ENCODE data around the gene RALY. TPM values are rescaled to one million over a fixed set of nuclear protein-coding genes. Genes with fewer than 3 reads are reported as not detected.

The RALY gene
- total and polyA plus RNA-seq, 3 donors from 2014 or later = 184 to 247 (median 224) TPM

- intact Hi-C loops (cut with DNase I; ENCODE audit: low total_unique reads) = loop anchor here (10.0 kb wide), 1 partner anchor 215 kb away; no protein-coding TSS in a partner anchor
- H3K9me3 ChIP-seq = no peaks in the 10 kb centered on the region
- H3K4me1 ChIP-seq = peaks cover 9% of the 10 kb centered on the region
- no peak for DNase-seq
- H3K27me3 ChIP-seq = no peaks in the 10 kb centered on the region
- H3K36me3 ChIP-seq (ENCODE audit: low read depth, missing control alignments) = no peaks in the 10 kb centered on the region
- H3K27ac ChIP-seq = no peak overlapping the region
- 97 to 98% methylated on average over 6 of the region's 6 CpGs for WGBS, 2 donors
- H3K4me3 ChIP-seq = no peak overlapping the region
- TF ChIP-seq POLR2A (IDR thresholded peaks at IDR 0.05) (no peak), CTCF (IDR thresholded peaks at IDR 0.05) (no peak)
These were observed 86.1 kb downstream of the RALY start for GRCh38 chr20:34079818-34080217.

- 85 to 88% methylated on average over 7 to 8 of the region's 8 CpGs for WGBS, 2 donors
These were observed 88.6 kb downstream of the RALY start for GRCh38 chr20:34082232-34082887.

GRCh38 chr20:34083137-34083536 is 89.4 kb downstream of the RALY start:
- WGBS, 2 donors = 52 to 54% methylated on average over 5 to 7 of the region's 7 CpGs
- no peak for TF ChIP-seq CTCF (IDR thresholded peaks at IDR 0.05)
- TF ChIP-seq POLR2A (IDR thresholded peaks at IDR 0.05) = no peak
- Histone ChIP-seq H3K36me3 (ENCODE audit: low read depth, missing control alignments) (no peaks in the 10 kb centered on the region), H3K27me3 (no peaks in the 10 kb centered on the region), H3K4me3 (no peak overlapping the region), H3K9me3 (no peaks in the 10 kb centered on the region), H3K4me1 (peaks cover 9% of the 10 kb centered on the region), H3K27ac (peak overlapping the region in 1 of 2 donors; percentile 26)
- intact Hi-C loops (cut with DNase I; ENCODE audit: low total_unique reads) = no loop called here
- peak; percentile 77 for DNase-seq

More at GRCh38 chr20:34082232-34082887, 88.6 kb downstream of the RALY start:
- no peaks in the 10 kb centered on the region for H3K9me3 ChIP-seq
- intact Hi-C loops (cut with DNase I; ENCODE audit: low total_unique reads) = no loop called here
- no peak overlapping the region for H3K4me3 ChIP-seq
- no peaks in the 10 kb centered on the region for H3K27me3 ChIP-seq
- H3K36me3 ChIP-seq (ENCODE audit: low read depth, missing control alignments) = no peaks in the 10 kb centered on the region
- H3K27ac ChIP-seq = peak overlapping the region in 1 of 2 donors; percentile 26
- no peak for DNase-seq
- H3K4me1 ChIP-seq = peaks cover 9% of the 10 kb centered on the region
- TF ChIP-seq CTCF (IDR thresholded peaks at IDR 0.05) (no peak), POLR2A (IDR thresholded peaks at IDR 0.05) (no peak)

- peak overlapping the region in 1 of 2 donors; percentile 26 for H3K27ac ChIP-seq
- no peaks in the 10 kb centered on the region for H3K36me3 ChIP-seq (ENCODE audit: low read depth, missing control alignments)
- peaks cover 9% of the 10 kb centered on the region for H3K4me1 ChIP-seq
- H3K27me3 ChIP-seq = no peaks in the 10 kb centered on the region
- TF ChIP-seq POLR2A (IDR thresholded peaks at IDR 0.05) (no peak), CTCF (IDR thresholded peaks at IDR 0.05) (no peak)
- 86 to 89% methylated on average over 2 of the region's 2 CpGs for whole genome bisulfite sequencing, 2 donors
- no peaks in the 10 kb centered on the region for H3K9me3 ChIP-seq
- DNase-seq = no peak
- intact Hi-C loops (cut with DNase I; ENCODE audit: low total_unique reads) = no loop called here
- H3K4me3 ChIP-seq = no peak overlapping the region
These were observed 90.1 kb downstream of the RALY start for GRCh38 chr20:34083781-34084180.

All from testis (tissue), 3 donors.